Measurements from ENCODE around the gene RGS13.
A peak's percentile ranks its signal among the peaks of the same experiment; 100 is the strongest.
"Not testable (repeated sequence)": the region's sequence is repeated elsewhere in the genome, so short reads cannot be mapped to it uniquely, and the experiment has no call there.

Gene RGS13

GRCh38 chr1:192678099-192678498 is 42.2 kb downstream of the RGS13 start:
- DNase-seq, result no peak

GRCh38 chr1:192682335-192682734 is 46.4 kb downstream of the RGS13 start:
- no peak for DNase-seq

- DNase-seq, result not testable (repeated sequence)
These were observed 47.1 kb downstream of the RGS13 start for GRCh38 chr1:192683081-192683480.

- DNase-seq, result peak; percentile 25
These were observed 53.5 kb downstream of the RGS13 start for GRCh38 chr1:192689459-192689858.

GRCh38 chr1:192691041-192691440 is 55.1 kb downstream of the RGS13 start:
- DNase-seq, result no peak

GRCh38 chr1:192696082-192696481 is 60.1 kb downstream of the RGS13 start:
- no peak for DNase-seq

GRCh38 chr1:192697771-192698170 is 61.8 kb downstream of the RGS13 start:
- no peak for DNase-seq

GRCh38 chr1:192698731-192699130 is 62.8 kb downstream of the RGS13 start:
- no peak for DNase-seq

- DNase-seq, result peak; percentile 91
These were observed 64.9 kb downstream of the RGS13 start for GRCh38 chr1:192700834-192701271.

GRCh38 chr1:192702212-192702902 is 66.4 kb downstream of the RGS13 start:
- peak; percentile 62 for DNase-seq

GRCh38 chr1:192703283-192704206 is 67.6 kb downstream of the RGS13 start:
- DNase-seq, result no peak

- DNase-seq, result no peak
These were observed 69.6 kb downstream of the RGS13 start for GRCh38 chr1:192705510-192705909.

- DNase-seq, result peak; percentile 6
These were observed 71.0 kb downstream of the RGS13 start for GRCh38 chr1:192706936-192707335.

GRCh38 chr1:192707978-192708547 is 72.1 kb downstream of the RGS13 start:
- DNase-seq, result no peak

GRCh38 chr1:192709544-192709943 is 73.6 kb downstream of the RGS13 start:
- DNase-seq, result no peak

Measured in fibroblast of skin of abdomen (primary cell).